HepG2 (cell line): ENCODE data around the gene VGLL1. TPM values are rescaled to one million over a fixed set of nuclear protein-coding genes. Genes with fewer than 3 reads are reported as not detected.

Experiments used
- ATAC-seq: fragments of 200-7000 bp; cut with Tn5 transposase; 3 replicates; pipeline ENCODE4 v1.9.1; 2020; ENCODE audit warnings: mild to moderate bottlenecking, moderate library complexity
- BruUV-seq: library from RNA; stranded (reverse); fragments of 400-500 nt; replicated peaks from 2 replicates; lab custom pipeline; 2021; lab: Mats Ljungman, UMichigan
- CTCF ChIA-PET: fragments of 300-600 bp; formaldehyde crosslinking; extraction: SDS; loops from one replicate; lab custom pipeline; 2021; ENCODE audit warnings: low total read pairs, inconsistent platforms, low intra/inter-chr PET ratio; lab: Yijun Ruan, JAX
- POLR2A ChIA-PET: fragments of 350-600 bp; sonication (Branson Sonifier 250); formaldehyde crosslinking; loops from one replicate; lab custom pipeline; 2020; ENCODE audit warnings: antibody characterized with exemption, inconsistent platforms; lab: Yijun Ruan, JAX
- DNase-seq: peaks from one replicate; pipeline ENCODE4 v3.0.0-alpha.2; 2015; ENCODE audit warnings: low spot score
- FAIRE-seq: peaks from 3 replicates; lab custom pipeline; 2011; peaks lifted over from hg19 to GRCh38; lab: Jason Lieb, UNC
- H2AFZ ChIP-seq: one replicate; pipeline ENCODE4 v1.6.1; 2011; ENCODE audit warnings: low read length, inconsistent platforms
- H3K27ac ChIP-seq: fragments of 300-600 bp; 3 replicates; pipeline ENCODE4 v1.8.0; 2011; ENCODE audit warnings: mixed run types, mild to moderate bottlenecking, mixed read lengths, low read length, inconsistent platforms; ENCODE audit not compliant: insufficient read depth; ENCODE audit errors: extremely low read length
- H3K27me3 ChIP-seq, 2 experiments: fragments of 200-600 bp in 1 of 2; 2 replicates in 1 of 2; 3 replicates in 1 of 2; pipeline versions ENCODE4 v1.6.0 to v1.8.0; 2011; ENCODE audit warnings: low read length in 2 of 2, mild to moderate bottlenecking in 2 of 2, moderate library complexity in 2 of 2, inconsistent platforms in 1 of 2; ENCODE audit not compliant: insufficient read depth in 2 of 2, control insufficient read depth in 1 of 2
- H3K36me3 ChIP-seq, 2 experiments: fragments of 200-600 bp in 1 of 2; replicated peaks in 1 of 2; 2 replicates in 1 of 2; 3 replicates in 1 of 2; pipeline versions ENCODE4 v1.5.1 to v1.8.0; 2011; ENCODE audit warnings: low read length in 2 of 2, inconsistent platforms in 1 of 2; ENCODE audit not compliant: insufficient read depth in 2 of 2, control insufficient read depth in 1 of 2
- H3K4me1 ChIP-seq: 2 replicates; pipeline ENCODE4 v1.5.1; 2012; ENCODE audit warnings: low read length, inconsistent platforms; ENCODE audit not compliant: insufficient read depth
- H3K4me2 ChIP-seq: 2 replicates; pipeline ENCODE4 v1.6.0; 2011; ENCODE audit warnings: low read depth, low read length, inconsistent platforms
- H3K4me3 ChIP-seq, 3 experiments: fragments of 200-600 bp in 1 of 3; sonication (generic), shearing (Covaris generic) in 1 of 3; replicated peaks in 1 of 3; 2 replicates each; pipeline ENCODE4 v1.5.1; 2011 to 2016; ENCODE audit warnings: low read length in 3 of 3, inconsistent platforms in 2 of 3, low read depth in 2 of 3, mild to moderate bottlenecking in 2 of 3, control low read depth in 1 of 3, mixed read lengths in 1 of 3; ENCODE audit not compliant: insufficient read depth in 1 of 3
- H3K79me2 ChIP-seq: one replicate; pipeline ENCODE4 v1.6.1; 2011; ENCODE audit warnings: low read length, inconsistent platforms; ENCODE audit not compliant: insufficient read depth
- H3K9ac ChIP-seq: 2 replicates; pipeline ENCODE4 v1.6.0; 2011; ENCODE audit warnings: mild to moderate bottlenecking, low read depth, low read length, inconsistent platforms; ENCODE audit not compliant: insufficient read depth
- H3K9me3 ChIP-seq: 2 replicates; pipeline ENCODE4 v1.5.1; 2012; ENCODE audit warnings: mild to moderate bottlenecking, low read length
- H4K20me1 ChIP-seq: 2 replicates; pipeline ENCODE4 v1.6.0; 2011; ENCODE audit warnings: inconsistent platforms, mild to moderate bottlenecking, low read length, moderate library complexity; ENCODE audit not compliant: insufficient read depth
- ATRX ChIP-seq: sonication (generic); formaldehyde crosslinking; IDR thresholded peaks from 2 replicates; pipeline ENCODE4 v1.4.0; 2020; ENCODE audit warnings: missing genetic modification reagents, borderline replicate concordance
- MBNL3 ChIP-seq: fragments of 250-450 bp; sonication (Bioruptor Pico); conservative IDR thresholded peaks from 2 replicates; pipeline ENCODE4 v1.8.0; 2022; ENCODE audit warnings: mild to moderate bottlenecking, inconsistent platforms
- NFE2L1 ChIP-seq: sonication (generic); formaldehyde crosslinking; IDR thresholded peaks from 2 replicates; pipeline ENCODE4 v1.4.0; 2020; ENCODE audit warnings: missing genetic modification reagents, mild to moderate bottlenecking, borderline replicate concordance
- RFX5 ChIP-seq: IDR thresholded peaks from 2 replicates; pipeline ENCODE4 v1.6.1; 2011; ENCODE audit warnings: low read depth, low read length, improper control_type of control experiment
- SCMH1 ChIP-seq: sonication (generic); formaldehyde crosslinking; IDR thresholded peaks from 2 replicates; pipeline ENCODE4 v1.9.0; 2021; ENCODE audit warnings: missing genetic modification reagents, mild to moderate bottlenecking, borderline replicate concordance
- SIX4 ChIP-seq: sonication (generic); formaldehyde crosslinking; IDR thresholded peaks from 2 replicates; pipeline ENCODE4 v1.4.0; 2020; ENCODE audit warnings: missing genetic modification reagents
- ZNF552 ChIP-seq: sonication (generic); formaldehyde crosslinking; IDR thresholded peaks from 2 replicates; pipeline ENCODE4 v1.9.0; 2022; ENCODE audit warnings: missing genetic modification reagents, mild to moderate bottlenecking, borderline replicate concordance
- ZNF564 ChIP-seq: sonication (generic); formaldehyde crosslinking; IDR thresholded peaks from 2 replicates; pipeline ENCODE4 v1.8.1; 2023; ENCODE audit warnings: mild to moderate bottlenecking, missing genetic modification reagents
- WGBS: methylation state at CpG from one replicate; pipeline ENCODE4 v1.1.6; 2017; ENCODE audit warnings: low lambda C conversion rate; 5-methylcytosine and 5-hydroxymethylcytosine counted together
- in situ Hi-C: cut with HindIII; loops from 2 replicates; pipeline ENCODE4 v1.10.0; 2017; ENCODE audit warnings: low pct_unique_long_range_greater_than_20kb; ENCODE audit not compliant: extremely low pct_ligation_motif_present
- intact Hi-C: fragments of 100-400 bp; cut with micrococcal nuclease; formaldehyde crosslinking; loops from one replicate; pipeline ENCODE4 v1.10.0; 2022; ENCODE audit not compliant: unreplicated experiment
- polyA plus RNA-seq, 8 experiments: library from polyadenylated mRNA; depleted of rRNA in 3 of 8; stranded (reverse) in 7 of 8; unstranded in 1 of 8; fragments of >200 nt; fragmentation: Illumina TruSeq in 4 of 8; extraction: Trizol in 4 of 8; gene quantifications; 2 replicates each; pipeline versions ENCODE4 v1.2.1 to v1.2.3, GENCODE V29; 2011 to 2016; ENCODE audit warnings: low read depth in 4 of 8, missing spikeins in 1 of 8, mixed read lengths in 1 of 8; ENCODE audit not compliant: insufficient read depth in 1 of 8
- total RNA-seq, 5 experiments: library from RNA; depleted of rRNA; stranded (reverse); fragments of >200 nt; fragmentation: Illumina TruSeq; extraction: Trizol; gene quantifications; 2 replicates each; pipeline ENCODE4 v1.2.3, GENCODE V29; 2016; ENCODE audit warnings: low read depth in 1 of 5
- TF ChIP-seq, protein P1 (sequence below): sonication (generic); formaldehyde crosslinking; IDR thresholded peaks from 2 replicates; pipeline ENCODE4 v1.4.0; 2020; ENCODE audit warnings: missing genetic modification reagents
- TF ChIP-seq, protein P2 (sequence below): sonication (generic); formaldehyde crosslinking; IDR thresholded peaks from 2 replicates; pipeline ENCODE4 v1.5.0; 2020; ENCODE audit warnings: mild to moderate bottlenecking, missing genetic modification reagents, borderline replicate concordance

The VGLL1 gene
- total and polyA plus RNA-seq, 2 of the 13 experiments (the other 11 are each of a cell fraction or from before 2014, with no cell fraction given), result not detected

DNA sequence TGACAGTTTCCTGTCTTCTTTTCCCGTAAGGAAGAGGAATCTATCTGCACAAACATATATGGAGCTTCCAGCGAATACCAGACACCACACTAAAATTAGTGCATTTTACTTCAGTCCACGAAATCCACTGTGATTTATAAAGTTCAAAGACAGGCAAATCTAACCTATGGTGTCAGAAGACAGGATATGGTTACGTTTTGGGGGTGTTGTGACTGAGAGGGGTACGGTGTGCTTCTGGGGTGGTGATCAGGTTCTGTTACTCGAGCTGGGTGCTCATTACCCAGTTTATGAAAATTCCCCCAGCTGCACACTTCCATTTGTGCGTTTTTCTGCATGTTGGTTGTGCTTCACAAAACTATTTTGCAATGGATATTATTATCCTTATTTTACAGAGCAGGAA is 10.3 kb downstream of the VGLL1 start (continued):
- TF ChIP-seq ZNF552 (CRISPR knock-in tag) (no peak), RFX5 (no peak), NFE2L1 (CRISPR knock-in tag) (no peak), MBNL3 (CRISPR knock-in tag) (no peak), SIX4 (CRISPR knock-in tag) (no peak), ZNF564 (no peak)
- TF ChIP-seq, protein P1, sequence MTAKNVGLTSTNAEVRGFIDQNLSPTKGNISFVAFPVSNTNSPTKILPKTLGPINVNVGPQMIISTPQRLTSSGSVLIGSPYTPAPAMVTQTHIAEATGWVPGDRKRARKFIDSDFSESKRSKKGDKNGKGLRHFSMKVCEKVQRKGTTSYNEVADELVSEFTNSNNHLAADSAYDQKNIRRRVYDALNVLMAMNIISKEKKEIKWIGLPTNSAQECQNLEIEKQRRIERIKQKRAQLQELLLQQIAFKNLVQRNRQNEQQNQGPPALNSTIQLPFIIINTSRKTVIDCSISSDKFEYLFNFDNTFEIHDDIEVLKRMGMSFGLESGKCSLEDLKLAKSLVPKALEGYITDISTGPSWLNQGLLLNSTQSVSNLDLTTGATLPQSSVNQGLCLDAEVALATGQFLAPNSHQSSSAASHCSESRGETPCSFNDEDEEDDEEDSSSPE (CRISPR knock-in tag), result no peak
- TF ChIP-seq, all 625 proteins: peak for 0

DNA sequence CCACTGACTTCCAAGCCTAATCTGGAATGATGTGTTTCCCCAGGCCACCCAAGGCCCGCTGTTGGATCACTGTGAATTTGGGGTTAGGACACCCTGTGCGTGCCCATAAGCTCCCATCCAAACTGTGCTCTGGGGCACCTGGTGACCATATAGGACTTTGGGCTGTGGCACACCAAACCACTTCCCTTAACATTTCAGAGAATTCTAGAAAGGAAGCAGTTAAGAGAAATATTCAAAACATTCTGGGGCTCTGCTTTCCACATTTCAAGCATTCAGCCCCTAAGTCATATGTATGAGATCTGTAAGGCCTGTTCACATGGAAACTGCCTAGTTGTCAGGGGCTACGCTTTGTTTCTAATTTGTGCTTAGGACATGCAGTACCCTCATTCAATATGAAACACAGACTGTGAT is 14.4 kb downstream of the VGLL1 start:
- DNase-seq (no peak), ATAC-seq (no peak), FAIRE-seq (no peak)
- Histone ChIP-seq H3K9me3 (no peaks in the 10 kb centered on the region), H3K27me3 (no peaks in the 10 kb centered on the region), H3K4me1 (no peaks in the 10 kb centered on the region), H3K4me2 (no peak overlapping the region), H2AFZ (no peak overlapping the region), H4K20me1 (no peaks in the 10 kb centered on the region), H3K79me2 (no peaks in the 10 kb centered on the region), H3K36me3 (no peaks in the 10 kb centered on the region), H3K4me3 (no peak overlapping the region), H3K27ac (no peak overlapping the region), H3K9ac (no peak overlapping the region)
- CTCF ChIA-PET, result no interaction called here
- in situ Hi-C loops (no loop called here), intact Hi-C loops (no loop called here)
- 0% methylated on average over 1 of the region's 3 CpGs for WGBS
- POLR2A ChIA-PET, result no interaction called here
- TF ChIP-seq, protein P2, sequence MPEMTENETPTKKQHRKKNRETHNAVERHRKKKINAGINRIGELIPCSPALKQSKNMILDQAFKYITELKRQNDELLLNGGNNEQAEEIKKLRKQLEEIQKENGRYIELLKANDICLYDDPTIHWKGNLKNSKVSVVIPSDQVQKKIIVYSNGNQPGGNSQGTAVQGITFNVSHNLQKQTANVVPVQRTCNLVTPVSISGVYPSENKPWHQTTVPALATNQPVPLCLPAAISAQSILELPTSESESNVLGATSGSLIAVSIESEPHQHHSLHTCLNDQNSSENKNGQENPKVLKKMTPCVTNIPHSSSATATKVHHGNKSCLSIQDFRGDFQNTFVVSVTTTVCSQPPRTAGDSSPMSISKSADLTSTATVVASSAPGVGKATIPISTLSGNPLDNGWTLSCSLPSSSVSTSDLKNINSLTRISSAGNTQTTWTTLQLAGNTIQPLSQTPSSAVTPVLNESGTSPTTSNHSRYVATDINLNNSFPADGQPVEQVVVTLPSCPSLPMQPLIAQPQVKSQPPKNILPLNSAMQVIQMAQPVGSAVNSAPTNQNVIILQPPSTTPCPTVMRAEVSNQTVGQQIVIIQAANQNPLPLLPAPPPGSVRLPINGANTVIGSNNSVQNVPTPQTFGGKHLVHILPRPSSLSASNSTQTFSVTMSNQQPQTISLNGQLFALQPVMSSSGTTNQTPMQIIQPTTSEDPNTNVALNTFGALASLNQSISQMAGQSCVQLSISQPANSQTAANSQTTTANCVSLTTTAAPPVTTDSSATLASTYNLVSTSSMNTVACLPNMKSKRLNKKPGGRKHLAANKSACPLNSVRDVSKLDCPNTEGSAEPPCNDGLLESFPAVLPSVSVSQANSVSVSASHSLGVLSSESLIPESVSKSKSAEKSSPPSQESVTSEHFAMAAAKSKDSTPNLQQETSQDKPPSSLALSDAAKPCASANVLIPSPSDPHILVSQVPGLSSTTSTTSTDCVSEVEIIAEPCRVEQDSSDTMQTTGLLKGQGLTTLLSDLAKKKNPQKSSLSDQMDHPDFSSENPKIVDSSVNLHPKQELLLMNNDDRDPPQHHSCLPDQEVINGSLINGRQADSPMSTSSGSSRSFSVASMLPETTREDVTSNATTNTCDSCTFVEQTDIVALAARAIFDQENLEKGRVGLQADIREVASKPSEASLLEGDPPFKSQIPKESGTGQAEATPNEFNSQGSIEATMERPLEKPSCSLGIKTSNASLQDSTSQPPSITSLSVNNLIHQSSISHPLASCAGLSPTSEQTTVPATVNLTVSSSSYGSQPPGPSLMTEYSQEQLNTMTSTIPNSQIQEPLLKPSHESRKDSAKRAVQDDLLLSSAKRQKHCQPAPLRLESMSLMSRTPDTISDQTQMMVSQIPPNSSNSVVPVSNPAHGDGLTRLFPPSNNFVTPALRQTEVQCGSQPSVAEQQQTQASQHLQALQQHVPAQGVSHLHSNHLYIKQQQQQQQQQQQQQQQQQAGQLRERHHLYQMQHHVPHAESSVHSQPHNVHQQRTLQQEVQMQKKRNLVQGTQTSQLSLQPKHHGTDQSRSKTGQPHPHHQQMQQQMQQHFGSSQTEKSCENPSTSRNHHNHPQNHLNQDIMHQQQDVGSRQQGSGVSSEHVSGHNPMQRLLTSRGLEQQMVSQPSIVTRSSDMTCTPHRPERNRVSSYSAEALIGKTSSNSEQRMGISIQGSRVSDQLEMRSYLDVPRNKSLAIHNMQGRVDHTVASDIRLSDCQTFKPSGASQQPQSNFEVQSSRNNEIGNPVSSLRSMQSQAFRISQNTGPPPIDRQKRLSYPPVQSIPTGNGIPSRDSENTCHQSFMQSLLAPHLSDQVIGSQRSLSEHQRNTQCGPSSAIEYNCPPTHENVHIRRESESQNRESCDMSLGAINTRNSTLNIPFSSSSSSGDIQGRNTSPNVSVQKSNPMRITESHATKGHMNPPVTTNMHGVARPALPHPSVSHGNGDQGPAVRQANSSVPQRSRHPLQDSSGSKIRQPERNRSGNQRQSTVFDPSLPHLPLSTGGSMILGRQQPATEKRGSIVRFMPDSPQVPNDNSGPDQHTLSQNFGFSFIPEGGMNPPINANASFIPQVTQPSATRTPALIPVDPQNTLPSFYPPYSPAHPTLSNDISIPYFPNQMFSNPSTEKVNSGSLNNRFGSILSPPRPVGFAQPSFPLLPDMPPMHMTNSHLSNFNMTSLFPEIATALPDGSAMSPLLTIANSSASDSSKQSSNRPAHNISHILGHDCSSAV, result no peak
- TF ChIP-seq ATRX (CRISPR knock-in tag) (no peak), SCMH1 (CRISPR knock-in tag) (no peak)
- no TSS peak for BruUV-seq
